Ovary (tissue), 9 donors: ENCODE data around the gene BARHL1. TPM values are rescaled to one million over a fixed set of nuclear protein-coding genes. Genes with fewer than 3 reads are reported as not detected.

Source experiments
- DNase-seq, 5 donors: peaks; one replicate each; pipeline ENCODE4 v3.0.0-alpha.2; 2019 to 2020
- H3K27ac ChIP-seq, 2 donors: fragments of 200-600 bp; one replicate each; pipeline versions ENCODE4 v1.5.1 to v1.8.0; 2019 to 2022
- H3K27me3 ChIP-seq: fragments of 200-600 bp; one replicate; pipeline ENCODE4 v1.8.0; 2022
- H3K36me3 ChIP-seq: fragments of 200-600 bp; sonication (generic); one replicate; pipeline ENCODE4 v1.5.1; 2019
- H3K4me1 ChIP-seq: one replicate; pipeline ENCODE4 v1.8.1; 2013; ENCODE audit warnings: mild to moderate bottlenecking, moderate library complexity; ENCODE audit not compliant: insufficient read depth
- H3K4me3 ChIP-seq: fragments of 200-600 bp; sonication (generic); one replicate; pipeline ENCODE4 v1.5.1; 2017
- H3K9me3 ChIP-seq, 2 donors: fragments of 200-600 bp in 1 of 2; sonication (generic) in 1 of 2; one replicate each; pipeline versions ENCODE4 v1.5.1 to v1.8.1; 2013 to 2019; ENCODE audit warnings: mild to moderate bottlenecking in 1 of 2, moderate library complexity in 1 of 2
- CTCF ChIP-seq, 3 donors: fragments of 450-650 bp in 2 of 3; fragments of 200-600 bp in 1 of 3; IDR thresholded peaks; one replicate each; pipeline versions ENCODE4 v1.5.1 to v1.8.0; 2016 to 2022; ENCODE audit warnings: antibody characterized with exemption in 3 of 3, mild to moderate bottlenecking in 1 of 3
- EP300 ChIP-seq: sonication (generic); formaldehyde crosslinking; IDR thresholded peaks from one replicate; pipeline ENCODE4 v1.6.1; 2017; ENCODE audit warnings: antibody characterized with exemption
- POLR2A ChIP-seq: fragments of 450-650 bp; IDR thresholded peaks from one replicate; pipeline ENCODE4 v1.6.1; 2017; ENCODE audit warnings: antibody characterized with exemption, mild to moderate bottlenecking, moderate library complexity
- WGBS, 3 donors: extraction: QIAGEN DNeasy Blood & Tissue Kit in 1 of 3; methylation state at CpG; one replicate each; pipeline versions ENCODE4 v1.1.5 to v1.1.7; 2013 to 2017; 5-methylcytosine and 5-hydroxymethylcytosine counted together
- intact Hi-C, 4 donors: fragments of 100-400 bp; cut with DNase I; formaldehyde crosslinking; loops; one replicate each; pipeline versions ENCODE4 v1.11.0 to v1.15.1; 2022 to 2023
- polyA plus RNA-seq, 2 donors: library from polyadenylated mRNA; stranded (reverse); fragments of 200-250 nt in 1 of 2; fragments of 350-450 nt in 1 of 2; fragmentation: Illumina TruSeq in 1 of 2; extraction: RNeasy Lipid Tissue Mini Kit (QIAGEN cat#74804) in 1 of 2; gene quantifications; one replicate each; pipeline ENCODE4 v1.2.3, GENCODE V29; 2013 to 2014
- total RNA-seq, 7 donors: library from RNA; depleted of rRNA in 2 of 7; stranded (reverse); fragments of >200 nt in 2 of 7; fragmentation: NEBNext Ultra II Directional in 3 of 7; extraction: Animal tissue kit (Norgen Biotek cat#: 25700) in 3 of 7; gene quantifications; one replicate each; pipeline versions ENCODE4 v1.1.0 to v1.2.4, GENCODE V29; 2016 to 2023
- donor health status: DM: no; HTN: no; CAD: no; lungs with moderate emphysema.
- donor health status: DM: no; HTN: no; CAD: no.
- donor health status: Bipolar disorder and iron deficiency.
- donor health status: DM: yes; HTN: yes; CAD: no.
- donor health status: DM: no; HTN: no; CAD: no.
- donor health status: DM: yes; HTN: yes; CAD: no.

Gene BARHL1
- total and polyA plus RNA-seq, 9 donors, result not detected

- no peaks in the 10 kb centered on the region for H3K4me1 ChIP-seq
- H3K36me3 ChIP-seq, result no peaks in the 10 kb centered on the region
- WGBS, 3 donors, result 1 to 3% (median 2%) methylated on average over 46 to 83 of the region's 83 CpGs
- H3K27me3 ChIP-seq, result peaks cover 4% of the 10 kb centered on the region
- no peak for DNase-seq
- H3K9me3 ChIP-seq, result no peaks in the 10 kb centered on the region
- no peak overlapping the region for H3K4me3 ChIP-seq
- intact Hi-C loops, result no loop called here
- peak overlapping the region in 1 of 2 donors; percentile 1 for H3K27ac ChIP-seq
- no peak for TF ChIP-seq EP300
- TF ChIP-seq CTCF (IDR thresholded peaks at IDR 0.05), result no peak
- TF ChIP-seq POLR2A, result no peak
These were observed 7.0 kb downstream of the BARHL1 start for GRCh38 chr9:132589148-132590036.

GRCh38 chr9:132590037-132590317 is 7.6 kb downstream of the BARHL1 start:
- intact Hi-C loops, result no loop called here
- no peak for DNase-seq
- Histone ChIP-seq H3K36me3 (no peaks in the 10 kb centered on the region), H3K27ac (no peak overlapping the region), H3K4me3 (no peak overlapping the region), H3K9me3 (no peaks in the 10 kb centered on the region), H3K27me3 (peaks cover 4% of the 10 kb centered on the region), H3K4me1 (no peaks in the 10 kb centered on the region)
- WGBS, 3 donors, result 2 to 4% (median 2%) methylated on average over 15 to 17 of the region's 17 CpGs
- no peak for TF ChIP-seq EP300
- no peak for TF ChIP-seq POLR2A
- TF ChIP-seq CTCF (IDR thresholded peaks at IDR 0.05), result no peak

- no peak for DNase-seq
- Histone ChIP-seq H3K9me3 (no peaks in the 10 kb centered on the region), H3K27ac (no peak overlapping the region), H3K36me3 (no peaks in the 10 kb centered on the region), H3K27me3 (peaks cover 4% of the 10 kb centered on the region), H3K4me1 (no peaks in the 10 kb centered on the region), H3K4me3 (no peak overlapping the region)
- intact Hi-C loops, result no loop called here
- WGBS, 3 donors, result 1 to 2% (median 2%) methylated on average over 69 to 73 of the region's 73 CpGs
- no peak for TF ChIP-seq EP300
These were observed 8.1 kb downstream of the BARHL1 start for GRCh38 chr9:132590318-132591182.

GRCh38 chr9:132591244-132591643 is 8.8 kb downstream of the BARHL1 start:
- 19 to 28% (median 24%) methylated on average over 6 of the region's 6 CpGs for WGBS, 3 donors
- TF ChIP-seq POLR2A (no peak), CTCF (IDR thresholded peaks at IDR 0.05) (no peak), EP300 (no peak)
- peaks cover 4% of the 10 kb centered on the region for H3K27me3 ChIP-seq

More at GRCh38 chr9:132591244-132591643, 8.8 kb downstream of the BARHL1 start:
- no peaks in the 10 kb centered on the region for H3K4me1 ChIP-seq
- H3K36me3 ChIP-seq, result no peaks in the 10 kb centered on the region
- no peak overlapping the region for H3K27ac ChIP-seq
- H3K4me3 ChIP-seq, result no peak overlapping the region
- no peak for DNase-seq
- no peaks in the 10 kb centered on the region for H3K9me3 ChIP-seq
- intact Hi-C loops, result no loop called here
